Common myeloid progenitor, CD34-positive (primary cell): ENCODE measurements around the gene LY6G6C.
A peak's percentile ranks its signal among the peaks of the same experiment; 100 is the strongest.

Source experiments
- CTCF ChIA-PET: fragments of 350-600 bp; sonication (Branson Sonifier 250); formaldehyde crosslinking; loops from one replicate; lab custom pipeline; 2021; ENCODE audit warnings: antibody characterized with exemption; lab: Charles Lee
- POLR2A ChIA-PET: fragments of 350-600 bp; sonication (Branson Sonifier 250); formaldehyde crosslinking; loops from one replicate; lab custom pipeline; 2021; ENCODE audit warnings: antibody characterized with exemption; lab: Charles Lee
- DNase-seq, 3 donors: peaks; one replicate each; pipeline versions ENCODE4 v3.0.0 to v3.0.0-alpha.2; 2013
- H3K27ac ChIP-seq, 2 experiments: 1 replicate in 1 of 2; 2 replicates in 1 of 2; pipeline ENCODE4 v1.7.0; 2013; ENCODE audit warnings: inconsistent platforms in 2 of 2, low read length in 2 of 2, mild to moderate bottlenecking in 2 of 2, low read depth in 1 of 2, moderate library complexity in 1 of 2; ENCODE audit not compliant: severe bottlenecking in 2 of 2, insufficient read depth in 1 of 2, poor library complexity in 1 of 2
- H3K27me3 ChIP-seq, 5 experiments: replicated peaks in 2 of 5; 1 replicate in 3 of 5; 2 replicates in 2 of 5; pipeline versions ENCODE4 v1.6.1 to v1.7.0; 2013; ENCODE audit warnings: low read length in 4 of 5, mild to moderate bottlenecking in 2 of 5, moderate library complexity in 2 of 5, inconsistent platforms in 1 of 5; ENCODE audit not compliant: insufficient read depth in 5 of 5, control insufficient read depth in 4 of 5
- H3K36me3 ChIP-seq, 4 experiments: 1 replicate in 2 of 4; 2 replicates in 2 of 4; pipeline versions ENCODE4 v1.6.1 to v1.7.0; 2013; ENCODE audit warnings: low read length in 3 of 4, control low read depth in 1 of 4, mild to moderate bottlenecking in 1 of 4; ENCODE audit not compliant: control insufficient read depth in 4 of 4, insufficient read depth in 4 of 4
- H3K4me1 ChIP-seq, 4 experiments: 1 replicate in 3 of 4; 2 replicates in 1 of 4; pipeline versions ENCODE4 v1.6.1 to v1.7.1; 2013; ENCODE audit warnings: low read length in 3 of 4, mild to moderate bottlenecking in 3 of 4, control low read depth in 1 of 4, inconsistent platforms in 1 of 4, moderate library complexity in 1 of 4; ENCODE audit not compliant: control insufficient read depth in 4 of 4, insufficient read depth in 4 of 4; ENCODE audit errors: control extremely low read depth in 1 of 4
- H3K4me3 ChIP-seq, 7 experiments: 1 replicate in 4 of 7; 2 replicates in 3 of 7; pipeline versions ENCODE4 v1.5.1 to v1.7.0; 2013; ENCODE audit warnings: mild to moderate bottlenecking in 7 of 7, low read length in 6 of 7, moderate library complexity in 6 of 7, inconsistent platforms in 2 of 7, low read depth in 2 of 7, control low read depth in 1 of 7; ENCODE audit not compliant: insufficient read depth in 4 of 7, control insufficient read depth in 1 of 7; ENCODE audit errors: extremely low read depth in 1 of 7
- H3K9me3 ChIP-seq, 5 experiments: 1 replicate in 4 of 5; 2 replicates in 1 of 5; pipeline versions ENCODE4 v1.6.1 to v1.7.1; 2013; ENCODE audit warnings: low read length in 4 of 5, mild to moderate bottlenecking in 2 of 5, inconsistent platforms in 1 of 5, low read depth in 1 of 5, moderate library complexity in 1 of 5; ENCODE audit not compliant: control insufficient read depth in 4 of 5, insufficient read depth in 2 of 5; ENCODE audit errors: control extremely low read depth in 1 of 5
- WGBS: methylation state at CpG from one replicate; pipeline ENCODE4 v1.1.5; 2013; ENCODE audit not compliant: insufficient coverage; 5-methylcytosine and 5-hydroxymethylcytosine counted together

LY6G6C gene

DNA sequence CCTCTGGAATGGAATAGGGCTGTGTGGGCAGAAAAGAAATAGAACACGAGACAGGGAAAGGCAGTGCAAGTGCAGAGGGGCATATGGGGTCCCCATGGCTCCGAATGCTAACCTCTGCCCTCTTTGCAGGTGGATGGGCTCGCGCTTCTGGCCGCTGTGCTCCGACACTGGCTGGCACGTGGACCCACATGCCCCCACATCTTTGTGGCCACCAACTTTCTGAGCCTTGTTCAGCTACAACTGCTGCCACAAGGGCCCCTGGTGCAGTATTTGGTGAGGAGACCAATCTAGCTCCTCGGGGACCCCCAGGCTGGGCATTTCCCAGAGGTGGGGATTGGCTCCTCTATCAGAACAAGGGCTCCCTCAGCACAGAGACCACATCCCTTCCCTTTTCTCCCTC, 39.8 kb upstream of the LY6G6C start:
- H3K36me3 ChIP-seq = peaks cover 9 to 67% (median 54%) of the 10 kb centered on the region in 4 experiments
- ChIA-PET CTCF (interaction anchor here (0.9 kb wide), 1 partner anchor 11 kb away, joined by 3 read pairs; no protein-coding TSS in a partner anchor), POLR2A (interaction anchor here (0.6 kb wide), 1 partner anchor 20 kb away, joined by 3 read pairs; no protein-coding TSS in a partner anchor)
- H3K4me3 ChIP-seq = no peak overlapping the region
- H3K27ac ChIP-seq = no peak overlapping the region
- H3K4me1 ChIP-seq = no peaks in the 10 kb centered on the region
- no peaks in the 10 kb centered on the region for H3K9me3 ChIP-seq
- no peaks in the 10 kb centered on the region for H3K27me3 ChIP-seq
- DNase-seq = no peak
- WGBS = 100% methylated on average over 7 of the region's 8 CpGs

DNA sequence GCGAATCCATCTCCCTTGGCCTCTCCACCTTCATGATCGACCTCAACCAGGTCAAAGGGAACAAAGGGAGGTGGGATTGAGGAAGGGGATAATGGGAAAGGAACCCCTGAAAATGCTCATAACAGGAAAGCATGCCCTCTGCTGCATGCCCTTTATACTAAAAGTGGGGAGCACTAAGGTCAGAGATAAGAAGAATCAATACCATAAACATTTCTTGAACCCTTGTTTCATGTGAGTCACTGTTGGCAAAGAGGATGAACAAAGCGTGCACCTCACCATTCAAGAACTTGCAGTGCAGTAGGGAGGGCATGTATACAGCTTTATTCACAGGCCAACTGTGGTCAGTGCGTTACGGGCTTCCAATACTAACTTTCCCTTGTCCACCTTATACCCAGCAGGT, 39.2 kb upstream of the LY6G6C start:
- Histone ChIP-seq H3K4me3 (no peak overlapping the region), H3K9me3 (no peaks in the 10 kb centered on the region), H3K4me1 (no peaks in the 10 kb centered on the region), H3K27ac (peak overlapping the region in 1 of 2 experiments; percentile 21), H3K27me3 (no peaks in the 10 kb centered on the region), H3K36me3 (peaks cover 9 to 67% (median 54%) of the 10 kb centered on the region in 4 experiments)
- DNase-seq = no peak
- CTCF ChIA-PET = interaction anchor here (0.9 to 1.1 kb wide), 2 partner anchors 11 to 13 kb away, joined by 3 read pairs; no protein-coding TSS in a partner anchor
- 93% methylated on average over 3 of the region's 5 CpGs for WGBS
- POLR2A ChIA-PET = no interaction called here

DNA sequence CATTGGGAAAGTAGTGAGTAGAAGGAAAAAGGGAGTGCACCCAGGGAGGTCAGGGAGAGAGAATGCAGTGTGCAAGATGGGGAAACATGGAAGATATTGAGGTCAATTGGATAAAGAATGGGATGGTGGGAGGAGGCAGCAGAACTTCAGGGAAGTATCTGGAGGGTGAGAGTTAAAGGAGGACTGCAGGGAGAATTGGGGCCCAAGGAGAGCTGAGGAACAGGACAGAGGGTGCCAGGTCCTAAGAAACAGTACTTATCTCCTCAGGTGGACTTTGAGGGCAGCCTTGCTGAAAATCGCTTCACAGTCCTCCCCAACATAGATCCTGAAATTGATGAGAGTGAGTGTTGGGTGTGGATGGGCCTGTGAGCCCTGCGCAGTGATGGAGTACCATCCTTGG, 36.7 kb upstream of the LY6G6C start:
- no peak overlapping the region for H3K4me3 ChIP-seq
- WGBS = 100% methylated on average over 1 of the region's 2 CpGs
- ChIA-PET CTCF (interaction anchor here (0.6 to 2.4 kb wide), 5 partner anchors 11 to 29 kb away, joined by 3 to 16 read pairs (median 3); partner anchors contain the start of genes DDAH2 and MSH5), POLR2A (no interaction called here)
- peaks cover 9 to 56% (median 45%) of the 10 kb centered on the region in 4 experiments for H3K36me3 ChIP-seq
- H3K4me1 ChIP-seq = no peaks in the 10 kb centered on the region
- no peaks in the 10 kb centered on the region for H3K9me3 ChIP-seq
- no peak overlapping the region for H3K27ac ChIP-seq
- no peaks in the 10 kb centered on the region for H3K27me3 ChIP-seq
- DNase-seq = no peak

DNA sequence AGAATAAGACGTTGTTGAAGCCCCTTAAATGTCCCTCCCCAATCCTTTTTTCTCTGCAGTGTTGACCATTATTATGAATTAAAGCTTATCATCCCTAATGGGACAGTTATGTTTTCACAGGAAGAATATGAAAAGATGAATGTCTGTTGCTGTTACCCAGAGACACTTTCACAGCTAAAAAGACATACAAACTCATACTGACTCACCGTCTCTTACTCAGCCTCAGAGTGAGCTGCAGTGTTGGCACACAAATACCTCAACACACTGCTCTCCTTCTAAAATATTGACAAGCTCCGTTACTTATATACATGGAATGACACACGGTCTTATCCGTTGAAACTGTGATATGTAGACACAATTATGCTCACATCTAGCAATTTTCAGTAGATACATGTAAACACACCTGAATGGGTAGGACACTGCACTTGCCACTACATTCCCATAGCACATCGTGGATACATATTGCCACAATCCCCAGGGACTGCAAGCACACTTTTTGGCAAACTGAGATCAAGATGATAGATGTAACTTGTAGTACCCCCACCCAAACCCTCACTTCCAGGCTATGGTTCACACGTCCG, 31.3 kb upstream of the LY6G6C start:
- ChIA-PET CTCF (interaction anchor here (0.5 to 1.5 kb wide), 6 partner anchors 11 to 77 kb away, joined by 3 to 5 read pairs (median 4); no protein-coding TSS in a partner anchor), POLR2A (no interaction called here)
- H3K9me3 ChIP-seq = no peaks in the 10 kb centered on the region
- 100% methylated on average over 5 of the region's 8 CpGs for WGBS
- no peaks in the 10 kb centered on the region for H3K27me3 ChIP-seq
- DNase-seq = no peak
- H3K36me3 ChIP-seq = peaks cover 0 to 24% (median 10%) of the 10 kb centered on the region in 4 experiments
- H3K4me1 ChIP-seq = no peaks in the 10 kb centered on the region
- no peak overlapping the region for H3K27ac ChIP-seq
- no peak overlapping the region for H3K4me3 ChIP-seq

DNA sequence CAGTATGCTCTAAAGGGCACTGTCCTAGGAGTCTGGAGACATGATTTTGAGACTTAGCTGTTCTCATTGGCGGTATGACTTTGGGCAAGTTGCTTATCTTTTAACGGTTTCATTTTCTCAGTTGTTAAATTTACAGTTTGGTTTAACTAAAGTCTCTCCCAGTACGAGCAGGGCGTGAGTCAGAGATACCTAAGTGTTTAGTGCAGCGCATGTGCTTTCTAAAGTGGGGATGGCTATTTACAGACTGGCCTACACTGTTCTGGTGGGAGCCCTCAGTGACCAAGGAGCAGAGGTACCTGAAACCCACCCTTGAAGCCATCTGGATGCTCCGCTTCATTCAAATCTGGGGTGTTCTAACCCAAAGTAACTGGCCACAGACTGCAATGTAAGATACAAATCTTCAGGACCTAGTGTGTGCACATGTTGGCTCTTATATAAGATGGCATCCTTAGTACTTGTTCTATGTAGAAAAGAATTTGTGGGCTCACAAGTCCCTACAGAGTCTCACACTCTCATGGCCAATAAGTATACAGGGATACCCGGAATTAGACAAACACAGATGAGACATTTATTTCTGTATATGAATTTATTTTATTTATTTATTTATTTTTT, 29.0 kb upstream of the LY6G6C start:
- Histone ChIP-seq H3K9me3 (no peaks in the 10 kb centered on the region), H3K36me3 (peaks cover 0 to 33% (median 14%) of the 10 kb centered on the region in 4 experiments), H3K4me1 (no peaks in the 10 kb centered on the region), H3K27ac (peak overlapping the region in 1 of 2 experiments; percentile 40), H3K4me3 (no peak overlapping the region), H3K27me3 (no peaks in the 10 kb centered on the region)
- no peak for DNase-seq
- POLR2A ChIA-PET = no interaction called here
- CTCF ChIA-PET = interaction anchor here (1.0 to 1.4 kb wide), 4 partner anchors 10 to 41 kb away, joined by 3 to 7 read pairs (median 3); partner anchors contain the start of gene MSH5
- 97% methylated on average over 5 of the region's 7 CpGs for WGBS

DNA sequence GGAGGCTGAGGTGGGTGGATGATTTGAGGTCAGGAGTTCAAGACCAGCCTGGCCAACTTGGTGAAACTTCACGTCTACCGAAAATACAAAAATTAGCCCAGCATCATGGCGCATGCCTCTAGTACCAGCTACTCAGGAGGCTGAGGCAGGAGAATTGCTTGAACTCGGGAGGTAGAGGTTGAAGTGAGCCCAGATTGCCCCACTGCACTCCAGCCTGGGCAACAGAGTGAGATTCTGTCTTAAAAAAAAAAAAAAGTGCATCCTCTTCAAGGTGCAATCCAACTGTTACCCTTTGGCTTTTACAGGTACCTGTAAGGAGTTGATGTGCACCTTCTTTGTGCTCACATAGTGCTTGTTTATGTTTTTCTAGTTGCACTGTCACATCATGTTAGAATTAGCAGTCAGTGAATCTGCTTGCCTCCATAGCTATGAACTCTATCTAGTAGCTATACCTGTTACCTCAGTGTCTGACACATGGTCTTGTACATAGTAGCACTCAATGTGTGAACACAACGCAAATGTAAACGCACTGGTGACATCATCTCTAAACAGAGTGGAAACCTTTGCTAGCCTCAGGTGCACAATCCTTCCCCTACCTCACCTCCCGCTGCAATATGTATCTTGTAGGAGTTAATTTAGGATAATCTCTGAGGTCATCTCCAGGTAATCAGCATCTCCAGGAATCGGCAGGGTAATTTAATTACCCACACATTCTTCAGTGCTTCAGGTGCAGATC, 27.9 kb upstream of the LY6G6C start:
- CTCF ChIA-PET = interaction anchor here (0.7 to 1.1 kb wide), 5 partner anchors 11 to 1578 kb away, joined by 3 to 4 read pairs (median 3); no protein-coding TSS in a partner anchor
- Histone ChIP-seq H3K9me3 (no peaks in the 10 kb centered on the region), H3K27ac (peak overlapping the region in 1 of 2 experiments; percentile 6), H3K4me1 (no peaks in the 10 kb centered on the region), H3K27me3 (no peaks in the 10 kb centered on the region), H3K36me3 (peaks cover 0 to 40% (median 18%) of the 10 kb centered on the region in 4 experiments), H3K4me3 (no peak overlapping the region)
- 100% methylated on average over 5 of the region's 8 CpGs for WGBS
- POLR2A ChIA-PET = interaction anchor here (0.7 kb wide), 1 partner anchor 78 kb away, joined by 5 read pairs; no protein-coding TSS in a partner anchor
- DNase-seq = no peak
